Colon (tissue), 2 donors: ENCODE data around the gene LRRC8A.
"Not testable (repeated sequence)": the region's sequence is repeated elsewhere in the genome, so short reads cannot be mapped to it uniquely, and the experiment has no call there.

Experiments used
- FAIRE-seq: peaks from 2 replicates; lab custom pipeline; 2012; peaks lifted over from hg19 to GRCh38; lab: Jason Lieb, UNC
- donor health status: control.
- donor health status: control.

The LRRC8A gene

GRCh38 chr9:128921881-128922763, 40.2 kb downstream of the LRRC8A start:
- no peak for FAIRE-seq

GRCh38 chr9:128923493-128923883, 41.6 kb downstream of the LRRC8A start:
- no peak for FAIRE-seq

GRCh38 chr9:128927731-128928411, 45.9 kb downstream of the LRRC8A start:
- FAIRE-seq = no peak

GRCh38 chr9:128928624-128929023, 46.7 kb downstream of the LRRC8A start:
- no peak for FAIRE-seq

- FAIRE-seq = no peak
Measured at GRCh38 chr9:128929560-128929959, 47.6 kb downstream of the LRRC8A start.

- no peak for FAIRE-seq
Measured at GRCh38 chr9:128933731-128934130, 51.8 kb downstream of the LRRC8A start.

- FAIRE-seq = no peak
Measured at GRCh38 chr9:128936171-128936865, 54.4 kb downstream of the LRRC8A start.

GRCh38 chr9:128937310-128938165, 55.6 kb downstream of the LRRC8A start:
- FAIRE-seq = no peak

- no peak for FAIRE-seq
Measured at GRCh38 chr9:128940271-128940921, 58.5 kb downstream of the LRRC8A start.

- FAIRE-seq = no peak
Measured at GRCh38 chr9:128940946-128941755, 59.2 kb downstream of the LRRC8A start.

GRCh38 chr9:128943832-128944620, 62.1 kb downstream of the LRRC8A start:
- no peak for FAIRE-seq

GRCh38 chr9:128944966-128945365, 63.0 kb downstream of the LRRC8A start:
- FAIRE-seq = not testable (repeated sequence)

- FAIRE-seq = no peak
Measured at GRCh38 chr9:128945798-128946501, 64.0 kb downstream of the LRRC8A start.

GRCh38 chr9:128946571-128947276, 64.8 kb downstream of the LRRC8A start:
- no peak for FAIRE-seq

GRCh38 chr9:128947277-128947526, 65.3 kb downstream of the LRRC8A start:
- FAIRE-seq = no peak

GRCh38 chr9:128947527-128948301, 65.8 kb downstream of the LRRC8A start, which contains the start of the genes DOLK and NUP188:
DOLK (minus strand) TSS chr9:128947603; CDS start chr9:128947303, 300 bp downstream.
NUP188 (plus strand) TSS chr9:128947699; CDS start chr9:128947720, 21 bp downstream.
- no peak for FAIRE-seq

GRCh38 chr9:128961403-128961802, 79.5 kb downstream of the LRRC8A start:
- not testable (repeated sequence) for FAIRE-seq
